Keratinocyte (primary cell): ENCODE measurements around the gene RALGPS1. TPM values are rescaled to one million over a fixed set of nuclear protein-coding genes. Genes with fewer than 3 reads are reported as not detected.

Experiments used
- DNase-seq: peaks from one replicate; pipeline ENCODE4 v3.0.0-alpha.2; 2011; ENCODE audit warnings: low read depth, missing footprints, low spot score
- FAIRE-seq: peaks from 2 replicates; lab custom pipeline; 2011; peaks lifted over from hg19 to GRCh38; lab: Jason Lieb, UNC
- H2AFZ ChIP-seq: 2 replicates; pipeline ENCODE4 v1.6.0; 2012; ENCODE audit warnings: low read length, control low read depth, inconsistent platforms; ENCODE audit not compliant: control insufficient read depth
- H3K27ac ChIP-seq: 2 replicates; pipeline ENCODE4 v1.5.1; 2011; ENCODE audit warnings: low read length; ENCODE audit not compliant: control insufficient read depth, insufficient read depth
- H3K27me3 ChIP-seq: 3 replicates; pipeline ENCODE4 v1.6.0; 2011; ENCODE audit warnings: low read length; ENCODE audit not compliant: control insufficient read depth, insufficient read depth; ENCODE audit errors: extremely low read depth
- H3K36me3 ChIP-seq, 2 experiments: 2 replicates in 1 of 2; 3 replicates in 1 of 2; pipeline ENCODE4 v1.5.1; 2011; ENCODE audit warnings: low read length in 2 of 2, mild to moderate bottlenecking in 1 of 2; ENCODE audit not compliant: control insufficient read depth in 2 of 2, insufficient read depth in 2 of 2; ENCODE audit errors: extremely low read depth in 1 of 2
- H3K4me1 ChIP-seq: 3 replicates; pipeline ENCODE4 v1.5.1; 2011; ENCODE audit warnings: low read length; ENCODE audit not compliant: control insufficient read depth, insufficient read depth; ENCODE audit errors: extremely low read depth
- H3K4me2 ChIP-seq: 3 replicates; pipeline ENCODE4 v1.6.0; 2011; ENCODE audit warnings: low read depth, low read length; ENCODE audit not compliant: control insufficient read depth, insufficient read depth; ENCODE audit errors: extremely low read depth
- H3K4me3 ChIP-seq, 3 experiments: fragments of 200-600 bp in 1 of 3; sonication (generic) in 1 of 3; 2 replicates in 2 of 3; 3 replicates in 1 of 3; pipeline ENCODE4 v1.5.1; 2011 to 2016; ENCODE audit warnings: low read length in 3 of 3, mild to moderate bottlenecking in 3 of 3, control low read depth in 2 of 3, inconsistent platforms in 1 of 3, low read depth in 1 of 3, mixed read lengths in 1 of 3, mixed run types in 1 of 3, moderate library complexity in 1 of 3; ENCODE audit not compliant: control insufficient read depth in 2 of 3, insufficient read depth in 2 of 3; ENCODE audit errors: extremely low read depth in 1 of 3
- H3K79me2 ChIP-seq: 2 replicates; pipeline ENCODE4 v1.6.0; 2012; ENCODE audit warnings: low read length; ENCODE audit not compliant: control insufficient read depth, insufficient read depth
- H3K9ac ChIP-seq: 3 replicates; pipeline ENCODE4 v1.6.0; 2011; ENCODE audit warnings: low read length; ENCODE audit not compliant: control insufficient read depth, insufficient read depth; ENCODE audit errors: extremely low read depth
- H3K9me1 ChIP-seq: 3 replicates; pipeline ENCODE4 v1.6.0; 2011; ENCODE audit warnings: low read length; ENCODE audit not compliant: control insufficient read depth, insufficient read depth; ENCODE audit errors: extremely low read depth
- H3K9me3 ChIP-seq: 2 replicates; pipeline ENCODE4 v1.5.1; 2012; ENCODE audit warnings: low read depth, low read length; ENCODE audit not compliant: control insufficient read depth
- H4K20me1 ChIP-seq: 3 replicates; pipeline ENCODE4 v1.6.0; 2011; ENCODE audit warnings: low read length; ENCODE audit not compliant: control insufficient read depth, insufficient read depth; ENCODE audit errors: extremely low read depth
- EZH2 ChIP-seq: IDR thresholded peaks from one replicate; pipeline ENCODE4 v1.6.1; 2012; ENCODE audit warnings: inconsistent platforms, mild to moderate bottlenecking, low read length, moderate library complexity
- dilution Hi-C: fragments of 300-500 bp; cut with MboI; formaldehyde crosslinking; loops from one replicate; pipeline ENCODE4 v1.7.0; 2020; ENCODE audit warnings: low sequenced_read_pairs; ENCODE audit not compliant: extremely low pct_ligation_motif_present
- polyA plus RNA-seq, 5 experiments: library from polyadenylated mRNA; depleted of rRNA in 3 of 5; stranded (reverse) in 3 of 5; stranded (forward) in 1 of 5; unstranded in 1 of 5; fragments of >200 nt; gene quantifications; 1 replicate in 1 of 5; 2 replicates in 3 of 5; 3 replicates in 1 of 5; pipeline versions ENCODE4 v1.2.1 to v1.2.3, GENCODE V29; 2011 to 2012; ENCODE audit warnings: missing spikeins in 2 of 5, low read depth in 1 of 5, low replicate concordance in 1 of 5
- TF ChIP-seq, protein P1 (sequence below), 3 experiments: IDR thresholded peaks in 1 of 3; conservative IDR thresholded peaks in 1 of 3; optimal IDR thresholded peaks in 1 of 3; 2 replicates in 2 of 3; 3 replicates in 1 of 3; pipeline versions ENCODE3 to v1.5.1; 2011; ENCODE audit warnings: low read length in 3 of 3, mild to moderate bottlenecking in 3 of 3, moderate library complexity in 2 of 3, control low read depth in 1 of 3, inconsistent platforms in 1 of 3; ENCODE audit not compliant: insufficient read depth in 2 of 3; ENCODE audit errors: extremely low read depth in 1 of 3

RALGPS1 gene
- polyA plus RNA-seq, 1 donor (not counting 4 experiments of a cell fraction or from before 2014, with no cell fraction given): 0.56 TPM

DNA sequence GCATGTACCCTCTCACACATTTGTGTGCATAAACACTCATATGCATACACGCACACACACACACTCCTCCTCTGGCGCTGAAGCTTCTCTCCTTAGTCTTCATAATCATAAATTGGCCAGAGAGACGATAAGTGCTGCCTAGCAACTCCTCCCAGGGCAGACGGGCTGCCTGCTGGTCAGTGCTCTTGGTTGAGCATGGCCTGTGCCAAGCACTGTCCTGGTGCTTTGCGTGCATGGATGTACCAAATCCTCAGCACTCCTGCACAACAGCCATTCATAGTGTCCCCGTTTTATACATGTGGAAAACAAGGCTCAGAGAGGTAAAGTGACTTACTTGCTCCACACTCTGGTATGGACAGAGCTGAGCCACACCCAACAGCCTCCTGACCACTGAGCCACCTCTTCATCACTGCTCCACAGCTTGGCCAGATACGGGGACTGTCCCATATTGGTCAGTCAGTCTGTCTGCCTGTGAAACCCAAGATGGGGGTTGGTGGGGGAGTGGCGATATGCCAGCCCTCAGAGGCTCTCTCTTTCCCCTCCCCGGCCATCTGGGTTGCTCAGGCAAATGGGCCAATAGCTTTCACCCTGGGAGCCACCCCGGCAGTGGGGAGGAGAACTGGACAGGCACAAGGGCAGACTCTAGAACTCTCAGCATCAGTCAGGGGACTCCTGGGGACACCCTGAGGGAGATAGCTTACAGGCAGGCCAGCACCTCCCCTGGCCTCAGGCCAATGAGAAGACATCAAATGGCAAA is 285.7 kb downstream of the RALGPS1 start:
- no peaks in the 10 kb centered on the region for H3K79me2 ChIP-seq
- DNase-seq (no peak), FAIRE-seq (no peak)
- H3K36me3 ChIP-seq: no peaks in the 10 kb centered on the region
- dilution Hi-C loops: no loop called here
- no peak overlapping the region for H3K27ac ChIP-seq
- no peak overlapping the region for H3K9ac ChIP-seq
- TF ChIP-seq, protein P1, sequence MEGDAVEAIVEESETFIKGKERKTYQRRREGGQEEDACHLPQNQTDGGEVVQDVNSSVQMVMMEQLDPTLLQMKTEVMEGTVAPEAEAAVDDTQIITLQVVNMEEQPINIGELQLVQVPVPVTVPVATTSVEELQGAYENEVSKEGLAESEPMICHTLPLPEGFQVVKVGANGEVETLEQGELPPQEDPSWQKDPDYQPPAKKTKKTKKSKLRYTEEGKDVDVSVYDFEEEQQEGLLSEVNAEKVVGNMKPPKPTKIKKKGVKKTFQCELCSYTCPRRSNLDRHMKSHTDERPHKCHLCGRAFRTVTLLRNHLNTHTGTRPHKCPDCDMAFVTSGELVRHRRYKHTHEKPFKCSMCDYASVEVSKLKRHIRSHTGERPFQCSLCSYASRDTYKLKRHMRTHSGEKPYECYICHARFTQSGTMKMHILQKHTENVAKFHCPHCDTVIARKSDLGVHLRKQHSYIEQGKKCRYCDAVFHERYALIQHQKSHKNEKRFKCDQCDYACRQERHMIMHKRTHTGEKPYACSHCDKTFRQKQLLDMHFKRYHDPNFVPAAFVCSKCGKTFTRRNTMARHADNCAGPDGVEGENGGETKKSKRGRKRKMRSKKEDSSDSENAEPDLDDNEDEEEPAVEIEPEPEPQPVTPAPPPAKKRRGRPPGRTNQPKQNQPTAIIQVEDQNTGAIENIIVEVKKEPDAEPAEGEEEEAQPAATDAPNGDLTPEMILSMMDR (optimal IDR thresholded peaks at IDR 0.05 in 1 of 3, IDR thresholded peaks at IDR 0.05 in 1 of 3, conservative IDR thresholded peaks at IDR 0.05 in 1 of 3; ENCODE audit: extremely low read depth in 1 of 3, insufficient read depth in 2 of 3, low read length in 3 of 3): no peak
- TF ChIP-seq EZH2: no peak
- H2AFZ ChIP-seq: no peak overlapping the region
- H3K9me1 ChIP-seq: no peaks in the 10 kb centered on the region
- H4K20me1 ChIP-seq: no peaks in the 10 kb centered on the region
- no peaks in the 10 kb centered on the region for H3K4me1 ChIP-seq
- no peak overlapping the region for H3K4me2 ChIP-seq
- H3K9me3 ChIP-seq: no peaks in the 10 kb centered on the region
- H3K4me3 ChIP-seq: no peak overlapping the region
- peaks cover 28% of the 10 kb centered on the region for H3K27me3 ChIP-seq

DNA sequence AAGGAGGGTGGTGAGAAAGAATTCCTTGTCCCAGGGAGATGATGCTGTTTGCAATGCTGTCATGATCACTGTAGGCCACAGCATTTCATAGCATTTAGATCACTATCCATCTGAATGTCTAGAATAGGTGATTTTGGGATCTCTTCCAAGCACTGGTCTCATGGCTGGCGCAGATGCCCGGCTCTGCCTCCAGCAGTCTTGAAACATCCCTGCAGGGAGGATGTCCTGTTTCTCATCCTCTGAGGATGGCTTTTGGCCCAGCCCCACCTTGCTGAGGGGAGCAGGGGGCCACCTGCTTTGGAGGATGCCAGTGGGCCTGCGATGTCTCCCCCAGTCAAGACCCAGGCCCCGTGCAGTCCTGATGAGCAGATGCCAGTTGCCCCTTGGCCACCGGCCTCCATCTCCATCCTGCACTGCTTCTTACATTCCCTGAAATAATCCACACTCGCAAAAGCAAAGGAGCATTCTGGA is 286.5 kb downstream of the RALGPS1 start:
- no peaks in the 10 kb centered on the region for H3K9me1 ChIP-seq
- H3K4me1 ChIP-seq: no peaks in the 10 kb centered on the region
- H3K27ac ChIP-seq: no peak overlapping the region
- dilution Hi-C loops: no loop called here
- no peak overlapping the region for H3K9ac ChIP-seq
- no peaks in the 10 kb centered on the region for H3K79me2 ChIP-seq
- H3K4me2 ChIP-seq: no peak overlapping the region
- FAIRE-seq (no peak), DNase-seq (no peak)
- no peaks in the 10 kb centered on the region for H4K20me1 ChIP-seq
- no peak overlapping the region for H3K4me3 ChIP-seq
- H3K27me3 ChIP-seq: peaks cover 28% of the 10 kb centered on the region
- no peak overlapping the region for H2AFZ ChIP-seq
- H3K36me3 ChIP-seq: no peaks in the 10 kb centered on the region
- H3K9me3 ChIP-seq: no peaks in the 10 kb centered on the region
- TF ChIP-seq, protein P1 (optimal IDR thresholded peaks at IDR 0.05 in 1 of 3, IDR thresholded peaks at IDR 0.05 in 1 of 3, conservative IDR thresholded peaks at IDR 0.05 in 1 of 3; ENCODE audit: extremely low read depth in 1 of 3, insufficient read depth in 2 of 3, low read length in 3 of 3): no peak
- no peak for TF ChIP-seq EZH2
